HG02610 (cell line): Measurements from ENCODE around the gene COL27A1.

Experiments used
- ATAC-seq: cut with Tn5 transposase; IDR thresholded peaks from one replicate; pipeline ENCODE4 v1.9.1; 2021; ENCODE audit warnings: mild to moderate bottlenecking, moderate library complexity; ENCODE audit not compliant: unreplicated experiment

COL27A1 gene

GRCh38 chr9:114299286-114300152, 144.2 kb downstream of the COL27A1 start:
- no peak for ATAC-seq

GRCh38 chr9:114300153-114300845, 145.0 kb downstream of the COL27A1 start:
- ATAC-seq: no peak

- ATAC-seq: no peak
These were observed 145.8 kb downstream of the COL27A1 start for GRCh38 chr9:114300846-114301797.

GRCh38 chr9:114301798-114302565, 146.6 kb downstream of the COL27A1 start:
- ATAC-seq: no peak

- no peak for ATAC-seq
These were observed 147.4 kb downstream of the COL27A1 start for GRCh38 chr9:114302727-114303126.

- ATAC-seq: no peak
These were observed 148.2 kb downstream of the COL27A1 start for GRCh38 chr9:114303571-114303970.

- no peak for ATAC-seq
These were observed 148.6 kb downstream of the COL27A1 start for GRCh38 chr9:114303977-114304376.

- no peak for ATAC-seq
These were observed 149.3 kb downstream of the COL27A1 start for GRCh38 chr9:114304416-114305188.

- ATAC-seq: no peak
These were observed 152.5 kb downstream of the COL27A1 start for GRCh38 chr9:114307899-114308267.

- ATAC-seq: no peak
These were observed 153.1 kb downstream of the COL27A1 start for GRCh38 chr9:114308361-114308950.

- ATAC-seq: no peak
These were observed 153.8 kb downstream of the COL27A1 start for GRCh38 chr9:114309096-114309495.

- ATAC-seq: no peak
These were observed 155.4 kb downstream of the COL27A1 start for GRCh38 chr9:114310471-114311450.

- no peak for ATAC-seq
These were observed 156.5 kb downstream of the COL27A1 start for GRCh38 chr9:114311571-114312512.

- ATAC-seq: no peak
These were observed 157.2 kb downstream of the COL27A1 start for GRCh38 chr9:114312513-114312875.

- no peak for ATAC-seq
These were observed 157.8 kb downstream of the COL27A1 start for GRCh38 chr9:114313186-114313585.

- ATAC-seq: no peak
These were observed 159.0 kb downstream of the COL27A1 start for GRCh38 chr9:114314256-114314867.
